CD14-positive monocyte (primary cell): Measurements from ENCODE around the gene SEMA3G. TPM values are rescaled to one million over a fixed set of nuclear protein-coding genes. Genes with fewer than 3 reads are reported as not detected.

Source experiments
- DNase-seq, 3 donors: peaks; one replicate each; pipeline ENCODE4 v3.0.0-alpha.2; 2011 to 2022
- H2AFZ ChIP-seq: 2 replicates; pipeline ENCODE4 v1.6.0; 2012; ENCODE audit warnings: mild to moderate bottlenecking, low read depth, low read length, inconsistent platforms; ENCODE audit not compliant: insufficient read depth, poor library complexity, severe bottlenecking
- H3K27ac ChIP-seq, 2 donors: 1 replicate in 1 of 2; 2 replicates in 1 of 2; pipeline ENCODE4 v1.5.1; 2012 to 2013; ENCODE audit warnings: low read length in 2 of 2, control low read depth in 1 of 2, inconsistent platforms in 1 of 2, low read depth in 1 of 2, mild to moderate bottlenecking in 1 of 2
- H3K27me3 ChIP-seq, 2 donors: one replicate each; pipeline versions ENCODE4 v1.6.0 to v1.6.1; 2011 to 2013; ENCODE audit warnings: low read length in 2 of 2; ENCODE audit not compliant: control insufficient read depth in 2 of 2, insufficient read depth in 2 of 2
- H3K36me3 ChIP-seq, 2 donors: replicated peaks in 1 of 2; 1 replicate in 1 of 2; 2 replicates in 1 of 2; pipeline versions ENCODE4 v1.5.1 to v1.6.1; 2012 to 2013; ENCODE audit warnings: low read length in 2 of 2, control low read depth in 1 of 2, inconsistent platforms in 1 of 2, mild to moderate bottlenecking in 1 of 2; ENCODE audit not compliant: insufficient read depth in 2 of 2, control insufficient read depth in 1 of 2
- H3K4me1 ChIP-seq, 2 donors: 1 replicate in 1 of 2; 2 replicates in 1 of 2; pipeline versions ENCODE4 v1.5.1 to v1.6.1; 2012 to 2013; ENCODE audit warnings: low read length in 2 of 2, control low read depth in 1 of 2, inconsistent platforms in 1 of 2, mild to moderate bottlenecking in 1 of 2, moderate library complexity in 1 of 2; ENCODE audit not compliant: insufficient read depth in 2 of 2, control insufficient read depth in 1 of 2
- H3K4me2 ChIP-seq: replicated peaks from 2 replicates; pipeline ENCODE3; 2012; ENCODE audit warnings: low read length, moderate library complexity, mild to moderate bottlenecking; ENCODE audit not compliant: poor library complexity, severe bottlenecking; ENCODE audit errors: extremely low read depth
- H3K4me3 ChIP-seq, 3 experiments: fragments of 200-600 bp in 1 of 3; sonication (generic) in 1 of 3; replicated peaks in 1 of 3; 1 replicate in 2 of 3; 2 replicates in 1 of 3; pipeline ENCODE4 v1.5.1; 2011 to 2013; ENCODE audit warnings: low read length in 3 of 3, mild to moderate bottlenecking in 3 of 3, control low read depth in 2 of 3, low read depth in 2 of 3, inconsistent platforms in 1 of 3, moderate library complexity in 1 of 3
- H3K79me2 ChIP-seq: 2 replicates; pipeline ENCODE4 v1.6.0; 2012; ENCODE audit warnings: mild to moderate bottlenecking, control low read depth, inconsistent platforms, low read length, moderate library complexity; ENCODE audit not compliant: insufficient read depth
- H3K9ac ChIP-seq: 2 replicates; pipeline ENCODE4 v1.6.0; 2017; ENCODE audit warnings: low read length, mild to moderate bottlenecking; ENCODE audit not compliant: insufficient read depth, poor library complexity, severe bottlenecking
- H3K9me3 ChIP-seq, 2 donors: replicated peaks in 1 of 2; 1 replicate in 1 of 2; 2 replicates in 1 of 2; pipeline versions ENCODE4 v1.5.1 to v1.6.1; 2012 to 2013; ENCODE audit warnings: low read length in 2 of 2, control low read depth in 1 of 2; ENCODE audit not compliant: control insufficient read depth in 1 of 2, insufficient read depth in 1 of 2
- H4K20me1 ChIP-seq: 2 replicates; pipeline ENCODE4 v1.6.0; 2012; ENCODE audit warnings: mild to moderate bottlenecking, low read length, control low read depth, moderate library complexity; ENCODE audit not compliant: insufficient read depth
- H3K27ac Mint-ChIP-seq, 7 donors: one replicate each; pipeline ENCODE4 v1.8.0; 2020; ENCODE audit warnings: mild to moderate bottlenecking in 7 of 7, mixed read lengths in 7 of 7, moderate library complexity in 6 of 7, inconsistent platforms in 2 of 7
- H3K27me3 Mint-ChIP-seq, 3 donors: one replicate each; pipeline ENCODE4 v1.8.0; 2021 to 2022; ENCODE audit warnings: low read depth in 3 of 3, mild to moderate bottlenecking in 3 of 3, mixed read lengths in 3 of 3, moderate library complexity in 3 of 3, inconsistent platforms in 1 of 3
- H3K36me3 Mint-ChIP-seq, 2 donors: one replicate each; pipeline ENCODE4 v1.8.0; 2020; ENCODE audit warnings: mixed read lengths in 2 of 2, inconsistent platforms in 1 of 2, mild to moderate bottlenecking in 1 of 2
- H3K4me1 Mint-ChIP-seq: one replicate; pipeline ENCODE4 v1.8.0; 2020; ENCODE audit warnings: mild to moderate bottlenecking, mixed read lengths
- H3K4me3 Mint-ChIP-seq, 2 donors: one replicate each; pipeline ENCODE4 v1.8.0; 2020; ENCODE audit warnings: mild to moderate bottlenecking in 2 of 2, mixed read lengths in 2 of 2, moderate library complexity in 1 of 2
- H3K9me3 Mint-ChIP-seq, 7 donors: one replicate each; pipeline ENCODE4 v1.8.0; 2020 to 2022; ENCODE audit warnings: mixed read lengths in 7 of 7, mild to moderate bottlenecking in 6 of 7, moderate library complexity in 6 of 7, inconsistent platforms in 2 of 7
- WGBS: methylation state at CpG from one replicate; pipeline ENCODE4 v1.1.5; 2013; ENCODE audit warnings: missing lambda C conversion rate; ENCODE audit not compliant: insufficient coverage; 5-methylcytosine and 5-hydroxymethylcytosine counted together
- intact Hi-C, 2 donors: fragments of 100-400 bp; cut with micrococcal nuclease; formaldehyde crosslinking; loops; one replicate each; pipeline versions ENCODE4 v1.15.0 to v1.15.1; 2023
- polyA plus RNA-seq, 3 donors: library from polyadenylated mRNA; depleted of rRNA in 1 of 3; unstranded in 2 of 3; stranded (reverse) in 1 of 3; fragments of 300-500 nt in 2 of 3; fragments of >200 nt in 1 of 3; fragmentation: Illumina TruSeq in 2 of 3; gene quantifications; 1 replicate in 2 of 3; 2 replicates in 1 of 3; pipeline ENCODE4 v1.2.3, GENCODE V29; 2012 to 2021
- TF ChIP-seq, protein P1 (sequence below): fragments of 200-600 bp; IDR thresholded peaks from one replicate; pipeline ENCODE4 v1.8.0; 2022; ENCODE audit warnings: antibody characterized with exemption, mild to moderate bottlenecking

Gene SEMA3G
- polyA plus RNA-seq, 3 donors = 0.03 TPM; not detected in 2

DNA sequence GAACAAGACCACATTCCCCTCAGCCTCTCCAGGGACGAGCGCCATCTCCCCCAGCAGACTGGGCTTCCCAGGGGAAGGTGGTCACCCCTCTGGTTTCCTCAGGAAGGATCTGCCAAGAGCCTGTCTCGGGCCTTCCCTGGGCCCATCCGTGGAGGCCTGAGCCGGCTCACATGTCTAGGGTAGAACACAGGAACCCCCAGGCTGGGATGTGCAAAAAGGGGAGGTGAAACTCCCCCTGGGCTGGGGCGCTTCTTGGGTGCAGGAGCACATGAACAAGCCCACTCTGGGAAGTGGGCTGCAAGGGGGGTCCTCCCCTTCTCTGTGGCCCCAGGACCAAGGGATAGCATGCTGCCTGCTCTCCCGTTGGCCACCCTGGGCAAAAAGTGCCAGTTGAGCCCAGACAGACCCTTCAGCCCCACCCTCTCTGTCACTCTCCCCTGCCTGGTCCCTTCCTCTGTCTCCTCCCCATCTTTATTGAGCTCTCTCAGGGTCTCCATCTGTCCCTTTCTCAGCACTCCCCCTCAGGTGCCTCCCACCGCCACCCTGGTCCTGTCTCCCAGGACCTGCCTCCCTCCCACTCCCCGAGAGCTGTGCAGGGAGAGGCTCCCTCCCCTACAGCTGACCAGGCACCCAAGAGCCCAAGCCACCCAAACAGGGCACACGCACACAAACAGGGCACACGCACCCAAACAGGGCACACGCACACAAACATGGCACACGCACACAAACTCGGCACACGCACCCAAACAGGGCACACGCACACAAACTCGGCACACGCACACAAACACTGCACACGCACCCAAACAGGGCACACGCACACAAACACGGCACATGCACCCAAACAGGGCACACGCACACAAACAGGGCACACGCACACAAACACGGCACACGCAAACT, 864 bp downstream of the SEMA3G start:
- intact Hi-C loops = loop anchor here in 1 of 2 donors (2.0 kb wide), 1 partner anchor 15 kb away; no protein-coding TSS in a partner anchor
- Histone ChIP-seq H2AFZ (no peak overlapping the region), H3K4me2 (no peak overlapping the region), H3K79me2 (no peaks in the 10 kb centered on the region), H4K20me1 (no peaks in the 10 kb centered on the region), H3K9ac (no peak overlapping the region), H3K36me3 (no peaks in the 10 kb centered on the region), H3K4me3 (no peak overlapping the region), H3K9me3 (no peaks in the 10 kb centered on the region), H3K27me3 (no peaks in the 10 kb centered on the region), H3K27ac (no peak overlapping the region), H3K4me1 (peaks cover 5 to 11% of the 10 kb centered on the region in 2 donors)
- 87% methylated on average over 23 of the region's 25 CpGs for WGBS
- Mint-ChIP-seq H3K9me3 (no peaks in the 10 kb centered on the region), H3K4me1 (peaks cover 6% of the 10 kb centered on the region), H3K4me3 (no peak overlapping the region), H3K27ac (peak overlapping the region in 1 of 7 donors; percentile 63), H3K27me3 (peaks cover 2 to 9% (median 7%) of the 10 kb centered on the region in 3 donors), H3K36me3 (no peaks in the 10 kb centered on the region)
- no peak for DNase-seq
- TF ChIP-seq, protein P1, sequence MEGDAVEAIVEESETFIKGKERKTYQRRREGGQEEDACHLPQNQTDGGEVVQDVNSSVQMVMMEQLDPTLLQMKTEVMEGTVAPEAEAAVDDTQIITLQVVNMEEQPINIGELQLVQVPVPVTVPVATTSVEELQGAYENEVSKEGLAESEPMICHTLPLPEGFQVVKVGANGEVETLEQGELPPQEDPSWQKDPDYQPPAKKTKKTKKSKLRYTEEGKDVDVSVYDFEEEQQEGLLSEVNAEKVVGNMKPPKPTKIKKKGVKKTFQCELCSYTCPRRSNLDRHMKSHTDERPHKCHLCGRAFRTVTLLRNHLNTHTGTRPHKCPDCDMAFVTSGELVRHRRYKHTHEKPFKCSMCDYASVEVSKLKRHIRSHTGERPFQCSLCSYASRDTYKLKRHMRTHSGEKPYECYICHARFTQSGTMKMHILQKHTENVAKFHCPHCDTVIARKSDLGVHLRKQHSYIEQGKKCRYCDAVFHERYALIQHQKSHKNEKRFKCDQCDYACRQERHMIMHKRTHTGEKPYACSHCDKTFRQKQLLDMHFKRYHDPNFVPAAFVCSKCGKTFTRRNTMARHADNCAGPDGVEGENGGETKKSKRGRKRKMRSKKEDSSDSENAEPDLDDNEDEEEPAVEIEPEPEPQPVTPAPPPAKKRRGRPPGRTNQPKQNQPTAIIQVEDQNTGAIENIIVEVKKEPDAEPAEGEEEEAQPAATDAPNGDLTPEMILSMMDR = no peak

DNA sequence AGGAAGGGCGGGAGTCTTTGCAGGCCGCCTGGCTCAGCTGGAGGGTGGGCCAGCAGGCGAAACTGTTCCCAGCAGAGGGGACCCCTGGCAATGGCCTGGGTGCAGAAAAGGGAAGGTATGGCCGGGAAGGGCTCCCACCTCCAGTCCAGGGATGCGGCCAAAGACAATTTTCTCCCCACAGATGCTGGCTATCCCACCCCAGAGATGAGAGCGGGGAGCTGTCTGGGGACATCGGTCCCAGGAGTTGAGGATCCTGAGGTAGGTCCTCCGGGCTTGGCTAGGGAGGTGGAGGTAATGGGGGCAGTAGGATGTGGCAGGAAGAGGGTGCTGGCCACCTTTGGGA, 1.7 kb downstream of the SEMA3G start:
- no peak overlapping the region for H3K27ac Mint-ChIP-seq
- intact Hi-C loops = no loop called here
- Histone ChIP-seq H3K79me2 (no peaks in the 10 kb centered on the region), H3K9me3 (no peaks in the 10 kb centered on the region), H3K9ac (no peak overlapping the region), H4K20me1 (no peaks in the 10 kb centered on the region), H3K4me2 (no peak overlapping the region), H2AFZ (no peak overlapping the region), H3K4me1 (peaks cover 5 to 11% of the 10 kb centered on the region in 2 donors), H3K4me3 (no peak overlapping the region), H3K36me3 (no peaks in the 10 kb centered on the region), H3K27ac (no peak overlapping the region), H3K27me3 (no peaks in the 10 kb centered on the region)
- H3K27me3 Mint-ChIP-seq = peaks cover 2 to 9% (median 7%) of the 10 kb centered on the region in 3 donors
- H3K36me3 Mint-ChIP-seq = no peaks in the 10 kb centered on the region
- no peak overlapping the region for H3K4me3 Mint-ChIP-seq
- TF ChIP-seq, protein P1 = no peak
- H3K4me1 Mint-ChIP-seq = peaks cover 6% of the 10 kb centered on the region
- WGBS = 95% methylated on average over 3 of the region's 8 CpGs
- no peaks in the 10 kb centered on the region for H3K9me3 Mint-ChIP-seq
- no peak for DNase-seq
